ENCODE results near the gene SLC25A27. TPM values are rescaled to one million over a fixed set of nuclear protein-coding genes. Genes with fewer than 3 reads are reported as not detected.

SLC25A27 gene
- total and polyA plus RNA-seq, 9 of the 15 experiments (the other 6 are each of a cell fraction or from before 2014, with no cell fraction given): not detected

DNA sequence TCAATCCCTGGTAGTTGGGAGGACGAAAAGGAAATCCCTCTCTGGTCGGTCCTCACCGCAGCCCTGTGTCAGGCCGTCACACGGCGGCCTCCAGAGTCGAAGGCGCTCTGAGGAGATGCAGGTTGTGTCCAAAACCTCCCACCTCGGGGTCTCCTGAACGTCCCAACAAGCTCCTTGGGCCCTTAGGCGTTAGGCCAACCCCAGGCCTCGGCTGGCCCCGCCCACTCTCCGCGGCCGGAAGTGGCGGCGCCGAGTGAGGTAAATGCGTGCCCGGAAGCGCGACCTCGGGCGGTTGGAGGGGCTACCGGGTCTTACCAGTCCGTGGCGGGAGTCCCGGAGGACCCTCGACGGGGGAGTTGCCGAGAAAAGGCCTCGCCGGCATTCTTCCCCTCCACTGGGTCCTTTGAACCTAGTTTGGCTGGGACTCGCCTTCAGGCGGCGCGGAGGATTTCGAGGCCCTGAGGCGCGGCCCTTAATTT lies 34.9 kb downstream of the SLC25A27 start, which contains the start of gene TDRD6 (continued):
- TF ChIP-seq, protein P1, sequence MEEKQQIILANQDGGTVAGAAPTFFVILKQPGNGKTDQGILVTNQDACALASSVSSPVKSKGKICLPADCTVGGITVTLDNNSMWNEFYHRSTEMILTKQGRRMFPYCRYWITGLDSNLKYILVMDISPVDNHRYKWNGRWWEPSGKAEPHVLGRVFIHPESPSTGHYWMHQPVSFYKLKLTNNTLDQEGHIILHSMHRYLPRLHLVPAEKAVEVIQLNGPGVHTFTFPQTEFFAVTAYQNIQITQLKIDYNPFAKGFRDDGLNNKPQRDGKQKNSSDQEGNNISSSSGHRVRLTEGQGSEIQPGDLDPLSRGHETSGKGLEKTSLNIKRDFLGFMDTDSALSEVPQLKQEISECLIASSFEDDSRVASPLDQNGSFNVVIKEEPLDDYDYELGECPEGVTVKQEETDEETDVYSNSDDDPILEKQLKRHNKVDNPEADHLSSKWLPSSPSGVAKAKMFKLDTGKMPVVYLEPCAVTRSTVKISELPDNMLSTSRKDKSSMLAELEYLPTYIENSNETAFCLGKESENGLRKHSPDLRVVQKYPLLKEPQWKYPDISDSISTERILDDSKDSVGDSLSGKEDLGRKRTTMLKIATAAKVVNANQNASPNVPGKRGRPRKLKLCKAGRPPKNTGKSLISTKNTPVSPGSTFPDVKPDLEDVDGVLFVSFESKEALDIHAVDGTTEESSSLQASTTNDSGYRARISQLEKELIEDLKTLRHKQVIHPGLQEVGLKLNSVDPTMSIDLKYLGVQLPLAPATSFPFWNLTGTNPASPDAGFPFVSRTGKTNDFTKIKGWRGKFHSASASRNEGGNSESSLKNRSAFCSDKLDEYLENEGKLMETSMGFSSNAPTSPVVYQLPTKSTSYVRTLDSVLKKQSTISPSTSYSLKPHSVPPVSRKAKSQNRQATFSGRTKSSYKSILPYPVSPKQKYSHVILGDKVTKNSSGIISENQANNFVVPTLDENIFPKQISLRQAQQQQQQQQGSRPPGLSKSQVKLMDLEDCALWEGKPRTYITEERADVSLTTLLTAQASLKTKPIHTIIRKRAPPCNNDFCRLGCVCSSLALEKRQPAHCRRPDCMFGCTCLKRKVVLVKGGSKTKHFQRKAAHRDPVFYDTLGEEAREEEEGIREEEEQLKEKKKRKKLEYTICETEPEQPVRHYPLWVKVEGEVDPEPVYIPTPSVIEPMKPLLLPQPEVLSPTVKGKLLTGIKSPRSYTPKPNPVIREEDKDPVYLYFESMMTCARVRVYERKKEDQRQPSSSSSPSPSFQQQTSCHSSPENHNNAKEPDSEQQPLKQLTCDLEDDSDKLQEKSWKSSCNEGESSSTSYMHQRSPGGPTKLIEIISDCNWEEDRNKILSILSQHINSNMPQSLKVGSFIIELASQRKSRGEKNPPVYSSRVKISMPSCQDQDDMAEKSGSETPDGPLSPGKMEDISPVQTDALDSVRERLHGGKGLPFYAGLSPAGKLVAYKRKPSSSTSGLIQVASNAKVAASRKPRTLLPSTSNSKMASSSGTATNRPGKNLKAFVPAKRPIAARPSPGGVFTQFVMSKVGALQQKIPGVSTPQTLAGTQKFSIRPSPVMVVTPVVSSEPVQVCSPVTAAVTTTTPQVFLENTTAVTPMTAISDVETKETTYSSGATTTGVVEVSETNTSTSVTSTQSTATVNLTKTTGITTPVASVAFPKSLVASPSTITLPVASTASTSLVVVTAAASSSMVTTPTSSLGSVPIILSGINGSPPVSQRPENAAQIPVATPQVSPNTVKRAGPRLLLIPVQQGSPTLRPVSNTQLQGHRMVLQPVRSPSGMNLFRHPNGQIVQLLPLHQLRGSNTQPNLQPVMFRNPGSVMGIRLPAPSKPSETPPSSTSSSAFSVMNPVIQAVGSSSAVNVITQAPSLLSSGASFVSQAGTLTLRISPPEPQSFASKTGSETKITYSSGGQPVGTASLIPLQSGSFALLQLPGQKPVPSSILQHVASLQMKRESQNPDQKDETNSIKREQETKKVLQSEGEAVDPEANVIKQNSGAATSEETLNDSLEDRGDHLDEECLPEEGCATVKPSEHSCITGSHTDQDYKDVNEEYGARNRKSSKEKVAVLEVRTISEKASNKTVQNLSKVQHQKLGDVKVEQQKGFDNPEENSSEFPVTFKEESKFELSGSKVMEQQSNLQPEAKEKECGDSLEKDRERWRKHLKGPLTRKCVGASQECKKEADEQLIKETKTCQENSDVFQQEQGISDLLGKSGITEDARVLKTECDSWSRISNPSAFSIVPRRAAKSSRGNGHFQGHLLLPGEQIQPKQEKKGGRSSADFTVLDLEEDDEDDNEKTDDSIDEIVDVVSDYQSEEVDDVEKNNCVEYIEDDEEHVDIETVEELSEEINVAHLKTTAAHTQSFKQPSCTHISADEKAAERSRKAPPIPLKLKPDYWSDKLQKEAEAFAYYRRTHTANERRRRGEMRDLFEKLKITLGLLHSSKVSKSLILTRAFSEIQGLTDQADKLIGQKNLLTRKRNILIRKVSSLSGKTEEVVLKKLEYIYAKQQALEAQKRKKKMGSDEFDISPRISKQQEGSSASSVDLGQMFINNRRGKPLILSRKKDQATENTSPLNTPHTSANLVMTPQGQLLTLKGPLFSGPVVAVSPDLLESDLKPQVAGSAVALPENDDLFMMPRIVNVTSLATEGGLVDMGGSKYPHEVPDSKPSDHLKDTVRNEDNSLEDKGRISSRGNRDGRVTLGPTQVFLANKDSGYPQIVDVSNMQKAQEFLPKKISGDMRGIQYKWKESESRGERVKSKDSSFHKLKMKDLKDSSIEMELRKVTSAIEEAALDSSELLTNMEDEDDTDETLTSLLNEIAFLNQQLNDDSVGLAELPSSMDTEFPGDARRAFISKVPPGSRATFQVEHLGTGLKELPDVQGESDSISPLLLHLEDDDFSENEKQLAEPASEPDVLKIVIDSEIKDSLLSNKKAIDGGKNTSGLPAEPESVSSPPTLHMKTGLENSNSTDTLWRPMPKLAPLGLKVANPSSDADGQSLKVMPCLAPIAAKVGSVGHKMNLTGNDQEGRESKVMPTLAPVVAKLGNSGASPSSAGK (IDR thresholded peaks at IDR 0.05): 0 out of 2 replicates have a peak, but pooled peaks have one; percentile 18
- peak; percentile 65 for TF ChIP-seq GABPA (tag; conservative IDR thresholded peaks at IDR 0.05; ENCODE audit: low read depth)
